HG03060 (cell line): ENCODE measurements around the gene AIFM2.

Experiments
- ATAC-seq: cut with Tn5 transposase; IDR thresholded peaks from one replicate; pipeline ENCODE4 v1.9.1; 2021; ENCODE audit warnings: low read depth, moderate number of reproducible peaks; ENCODE audit not compliant: unreplicated experiment

AIFM2 gene

GRCh38 chr10:70063418-70064098, 69.1 kb downstream of the AIFM2 start:
- ATAC-seq = no peak
